Upper lobe of left lung (tissue), 6 donors: Measurements from ENCODE around the gene ATP11A. TPM values are rescaled to one million over a fixed set of nuclear protein-coding genes. Genes with fewer than 3 reads are reported as not detected.
A peak's percentile ranks its signal among the peaks of the same experiment; 100 is the strongest.

ENCODE experiments used
- ATAC-seq, 2 donors: fragments of 200-7000 bp; cut with Tn5 transposase; one replicate each; pipeline ENCODE4 v1.9.1; 2022; ENCODE audit warnings: mild to moderate bottlenecking in 2 of 2, moderate library complexity in 2 of 2; ENCODE audit not compliant: low FRiP score in 2 of 2
- DNase-seq, 2 donors: peaks; one replicate each; pipeline ENCODE4 v3.0.0-alpha.2; 2019 to 2020
- H3K27ac ChIP-seq, 4 donors: fragments of 200-600 bp; sonication (generic); one replicate each; pipeline ENCODE4 v1.5.1; 2016 to 2019
- H3K27me3 ChIP-seq, 4 donors: fragments of 200-600 bp; sonication (generic); one replicate each; pipeline ENCODE4 v1.5.1; 2017 to 2019
- H3K36me3 ChIP-seq, 4 donors: fragments of 200-600 bp; sonication (generic); one replicate each; pipeline ENCODE4 v1.5.1; 2016 to 2019
- H3K4me1 ChIP-seq, 4 donors: fragments of 200-600 bp; sonication (generic); one replicate each; pipeline ENCODE4 v1.5.1; 2018 to 2019
- H3K4me3 ChIP-seq, 4 donors: fragments of 200-600 bp; sonication (generic); one replicate each; pipeline ENCODE4 v1.5.1; 2017 to 2019; ENCODE audit warnings: mild to moderate bottlenecking in 2 of 4, moderate library complexity in 1 of 4
- H3K9me3 ChIP-seq, 4 donors: fragments of 200-600 bp; sonication (generic); one replicate each; pipeline ENCODE4 v1.5.1; 2018 to 2019
- EP300 ChIP-seq, 4 donors: sonication (generic); formaldehyde crosslinking; IDR thresholded peaks; one replicate each; pipeline ENCODE4 v1.5.1; 2017; ENCODE audit warnings: antibody characterized with exemption in 4 of 4, control low read depth in 2 of 4
- POLR2A ChIP-seq, 4 donors: fragments of 450-650 bp; IDR thresholded peaks; one replicate each; pipeline ENCODE4 v1.5.1; 2016 to 2017; ENCODE audit warnings: antibody characterized with exemption in 4 of 4, mild to moderate bottlenecking in 2 of 4
- POLR2AphosphoS5 ChIP-seq, 2 donors: sonication (generic); formaldehyde crosslinking; IDR thresholded peaks; one replicate each; pipeline ENCODE4 v1.5.1; 2017; ENCODE audit warnings: antibody characterized with exemption in 2 of 2
- WGBS, 2 donors: methylation state at CpG; one replicate each; pipeline ENCODE4 v1.1.5; 2017 to 2018; 5-methylcytosine and 5-hydroxymethylcytosine counted together
- total RNA-seq, 6 donors: library from RNA; depleted of rRNA in 4 of 6; stranded (reverse); fragments of >200 nt in 4 of 6; gene quantifications; one replicate each; pipeline versions ENCODE4 v1.1.0 to v1.2.1, GENCODE V29; 2016 to 2021
- TF ChIP-seq, protein P1 (sequence below), 6 experiments: fragments of 450-650 bp in 4 of 6; fragments of 200-600 bp in 2 of 6; sonication (generic) in 2 of 6; IDR thresholded peaks; one replicate each; pipeline ENCODE4 v1.5.1; 2016 to 2019; ENCODE audit warnings: antibody characterized with exemption in 6 of 6
- donor health status: DM: no; HTN: no; CAD: no; lungs with moderate emphysema.
- donor health status: DM: no; HTN: yes; CAD: no; lungs with severe emphysema.

Gene ATP11A
- total RNA-seq, 6 donors from 2014 or later = 159 to 285 (median 260) TPM

GRCh38 chr13:112686364-112686763, 3.5 kb upstream of the ATP11A start:
- Histone ChIP-seq H3K36me3 (no peaks in the 10 kb centered on the region), H3K9me3 (no peaks in the 10 kb centered on the region), H3K4me1 (peaks cover 15 to 37% (median 22%) of the 10 kb centered on the region in 4 donors), H3K4me3 (no peak overlapping the region), H3K27ac (peak overlapping the region; percentile 68 to 99 (median 98)), H3K27me3 (no peaks in the 10 kb centered on the region)
- ATAC-seq (no peak), DNase-seq (peak in 1 of 2 donors; percentile 55)
- 71 to 85% methylated on average over 5 to 7 of the region's 7 CpGs for WGBS, 2 donors
- TF ChIP-seq POLR2A (IDR thresholded peaks at IDR 0.05) (no peak), EP300 (IDR thresholded peaks at IDR 0.05) (no peak), POLR2AphosphoS5 (IDR thresholded peaks at IDR 0.05) (no peak)
- TF ChIP-seq, protein P1, sequence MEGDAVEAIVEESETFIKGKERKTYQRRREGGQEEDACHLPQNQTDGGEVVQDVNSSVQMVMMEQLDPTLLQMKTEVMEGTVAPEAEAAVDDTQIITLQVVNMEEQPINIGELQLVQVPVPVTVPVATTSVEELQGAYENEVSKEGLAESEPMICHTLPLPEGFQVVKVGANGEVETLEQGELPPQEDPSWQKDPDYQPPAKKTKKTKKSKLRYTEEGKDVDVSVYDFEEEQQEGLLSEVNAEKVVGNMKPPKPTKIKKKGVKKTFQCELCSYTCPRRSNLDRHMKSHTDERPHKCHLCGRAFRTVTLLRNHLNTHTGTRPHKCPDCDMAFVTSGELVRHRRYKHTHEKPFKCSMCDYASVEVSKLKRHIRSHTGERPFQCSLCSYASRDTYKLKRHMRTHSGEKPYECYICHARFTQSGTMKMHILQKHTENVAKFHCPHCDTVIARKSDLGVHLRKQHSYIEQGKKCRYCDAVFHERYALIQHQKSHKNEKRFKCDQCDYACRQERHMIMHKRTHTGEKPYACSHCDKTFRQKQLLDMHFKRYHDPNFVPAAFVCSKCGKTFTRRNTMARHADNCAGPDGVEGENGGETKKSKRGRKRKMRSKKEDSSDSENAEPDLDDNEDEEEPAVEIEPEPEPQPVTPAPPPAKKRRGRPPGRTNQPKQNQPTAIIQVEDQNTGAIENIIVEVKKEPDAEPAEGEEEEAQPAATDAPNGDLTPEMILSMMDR (IDR thresholded peaks at IDR 0.05) = no peak

GRCh38 chr13:112686987-112687386, 2.9 kb upstream of the ATP11A start:
- 91 to 99% methylated on average over 7 to 9 of the region's 9 CpGs for WGBS, 2 donors
- no peak for DNase-seq

GRCh38 chr13:112687836-112688559, 1.8 kb upstream of the ATP11A start:
- H3K9me3 ChIP-seq = no peaks in the 10 kb centered on the region
- TF ChIP-seq POLR2AphosphoS5 (IDR thresholded peaks at IDR 0.05) (no peak), POLR2A (IDR thresholded peaks at IDR 0.05) (no peak), EP300 (IDR thresholded peaks at IDR 0.05) (peak in 1 of 4 donors; percentile 3)
- no peaks in the 10 kb centered on the region for H3K27me3 ChIP-seq
- DNase-seq (no peak), ATAC-seq (no peak)
- H3K4me3 ChIP-seq = no peak overlapping the region
- H3K27ac ChIP-seq = peak overlapping the region; percentile 98 to 99 (median 98)
- H3K4me1 ChIP-seq = peaks cover 26 to 53% (median 35%) of the 10 kb centered on the region in 4 donors
- no peaks in the 10 kb centered on the region for H3K36me3 ChIP-seq
- WGBS, 2 donors = 80 to 87% methylated on average over 10 of the region's 10 CpGs

More at GRCh38 chr13:112686987-112687386, 2.9 kb upstream of the ATP11A start:
- H3K9me3 ChIP-seq = no peaks in the 10 kb centered on the region
- H3K27me3 ChIP-seq = no peaks in the 10 kb centered on the region
- H3K4me3 ChIP-seq = no peak overlapping the region
- H3K4me1 ChIP-seq = peaks cover 21 to 43% (median 28%) of the 10 kb centered on the region in 4 donors
- ATAC-seq = no peak
- peak overlapping the region; percentile 68 to 99 (median 98) for H3K27ac ChIP-seq
- H3K36me3 ChIP-seq = no peaks in the 10 kb centered on the region
- TF ChIP-seq POLR2AphosphoS5 (IDR thresholded peaks at IDR 0.05) (no peak), POLR2A (IDR thresholded peaks at IDR 0.05) (no peak), EP300 (IDR thresholded peaks at IDR 0.05) (no peak)
- TF ChIP-seq, protein P1 (IDR thresholded peaks at IDR 0.05) = no peak

- H3K4me1 ChIP-seq = peaks cover 31 to 61% (median 43%) of the 10 kb centered on the region in 4 donors
- ATAC-seq (peak; percentile 18 to 59), DNase-seq (peak in 1 of 2 donors; percentile 94)
- no peaks in the 10 kb centered on the region for H3K9me3 ChIP-seq
- H3K27ac ChIP-seq = peak overlapping the region; percentile 98 to 99 (median 98)
- WGBS, 2 donors = 26 to 37% methylated on average over 14 to 15 of the region's 15 CpGs
- TF ChIP-seq EP300 (IDR thresholded peaks at IDR 0.05) = peak in 2 of 4 donors; percentile 4 to 60
- peak in 2 of 4 donors; percentile 28 to 84 for TF ChIP-seq POLR2A (IDR thresholded peaks at IDR 0.05)
- peak; percentile 67 to 72 for TF ChIP-seq POLR2AphosphoS5 (IDR thresholded peaks at IDR 0.05)
- TF ChIP-seq, protein P1 (IDR thresholded peaks at IDR 0.05) = no peak
- no peaks in the 10 kb centered on the region for H3K27me3 ChIP-seq
- H3K36me3 ChIP-seq = no peaks in the 10 kb centered on the region
- peak overlapping the region; percentile 54 to 99 (median 90) for H3K4me3 ChIP-seq
Observed at GRCh38 chr13:112688560-112689302, 1.1 kb upstream of the ATP11A start.
